Breast epithelium (tissue), 4 donors: ENCODE data around the gene FAM124A. TPM values are rescaled to one million over a fixed set of nuclear protein-coding genes. Genes with fewer than 3 reads are reported as not detected.

Experiments
- DNase-seq, 2 donors: peaks; one replicate each; pipeline ENCODE4 v3.0.0-alpha.2; 2019; ENCODE audit warnings: low spot score in 2 of 2
- H3K27ac ChIP-seq, 2 donors: fragments of 200-600 bp; sonication (generic) in 1 of 2; one replicate each; pipeline ENCODE4 v1.5.1; 2016 to 2019; ENCODE audit warnings: mild to moderate bottlenecking in 1 of 2
- H3K27me3 ChIP-seq, 2 donors: fragments of 200-600 bp; sonication (generic) in 1 of 2; one replicate each; pipeline versions ENCODE4 v1.5.1 to v1.6.0; 2017 to 2019; ENCODE audit warnings: control low read depth in 1 of 2, mild to moderate bottlenecking in 1 of 2
- H3K36me3 ChIP-seq: fragments of 200-600 bp; one replicate; pipeline ENCODE4 v1.5.1; 2019
- H3K4me1 ChIP-seq, 2 donors: fragments of 200-600 bp; sonication (generic); one replicate each; pipeline ENCODE4 v1.5.1; 2016 to 2019; ENCODE audit warnings: control low read depth in 1 of 2
- H3K4me3 ChIP-seq, 3 donors: fragments of 200-600 bp; sonication (generic); 1 replicate in 2 of 3; 2 replicates in 1 of 3; pipeline ENCODE4 v1.5.1; 2016 to 2019; ENCODE audit warnings: mild to moderate bottlenecking in 3 of 3, moderate library complexity in 2 of 3
- H3K9me3 ChIP-seq, 2 donors: fragments of 200-600 bp; sonication (generic) in 1 of 2; one replicate each; pipeline ENCODE4 v1.5.1; 2016 to 2019; ENCODE audit warnings: control low read depth in 1 of 2
- CTCF ChIP-seq, 3 donors: fragments of 450-650 bp; IDR thresholded peaks; one replicate each; pipeline ENCODE4 v1.5.1; 2016 to 2017; ENCODE audit warnings: antibody characterized with exemption in 3 of 3, mild to moderate bottlenecking in 3 of 3, moderate library complexity in 3 of 3
- POLR2A ChIP-seq: fragments of 450-650 bp; IDR thresholded peaks from one replicate; pipeline ENCODE4 v1.6.1; 2016; ENCODE audit warnings: antibody characterized with exemption, mild to moderate bottlenecking, moderate library complexity
- POLR2AphosphoS5 ChIP-seq, 3 donors: sonication (generic); formaldehyde crosslinking; IDR thresholded peaks; one replicate each; pipeline ENCODE4 v1.6.1; 2017; ENCODE audit warnings: antibody characterized with exemption in 3 of 3
- intact Hi-C: fragments of 100-400 bp; cut with DNase I; formaldehyde crosslinking; loops from one replicate; pipeline ENCODE4 v1.15.1; 2023; ENCODE audit warnings: low total_unique reads
- total RNA-seq, 3 donors: library from RNA; depleted of rRNA; stranded (reverse); fragments of >200 nt; gene quantifications; one replicate each; pipeline ENCODE4 v1.1.0, GENCODE V29; 2016

FAM124A gene
- total RNA-seq, 3 donors from 2014 or later: 2.2 to 7.9 (median 6.1) TPM

- DNase-seq: no peak
- intact Hi-C loops: no loop called here
- H3K27me3 ChIP-seq: no peaks in the 10 kb centered on the region
- no peak overlapping the region for H3K4me3 ChIP-seq
- no peaks in the 10 kb centered on the region for H3K9me3 ChIP-seq
- TF ChIP-seq POLR2A: no peak
- no peak for TF ChIP-seq POLR2AphosphoS5 (IDR thresholded peaks at IDR 0.05)
- TF ChIP-seq CTCF (IDR thresholded peaks at IDR 0.05): no peak
- H3K4me1 ChIP-seq: no peaks in the 10 kb centered on the region
- no peak overlapping the region for H3K27ac ChIP-seq
- H3K36me3 ChIP-seq: no peaks in the 10 kb centered on the region
These were observed 109.2 kb downstream of the FAM124A start for GRCh38 chr13:51331354-51331861.

GRCh38 chr13:51332566-51333361 is 110.6 kb downstream of the FAM124A start:
- H3K4me3 ChIP-seq: no peak overlapping the region
- H3K4me1 ChIP-seq: no peaks in the 10 kb centered on the region
- no peak for TF ChIP-seq CTCF (IDR thresholded peaks at IDR 0.05)
- no peak for TF ChIP-seq POLR2AphosphoS5 (IDR thresholded peaks at IDR 0.05)
- TF ChIP-seq POLR2A: no peak
- DNase-seq: no peak
- intact Hi-C loops: no loop called here
- H3K9me3 ChIP-seq: no peaks in the 10 kb centered on the region
- H3K36me3 ChIP-seq: no peaks in the 10 kb centered on the region
- no peaks in the 10 kb centered on the region for H3K27me3 ChIP-seq
- H3K27ac ChIP-seq: no peak overlapping the region

GRCh38 chr13:51333421-51333820 is 111.2 kb downstream of the FAM124A start:
- no peak for TF ChIP-seq POLR2A
- no peak for TF ChIP-seq POLR2AphosphoS5 (IDR thresholded peaks at IDR 0.05)
- no peak for TF ChIP-seq CTCF (IDR thresholded peaks at IDR 0.05)
- Histone ChIP-seq H3K4me1 (no peaks in the 10 kb centered on the region), H3K9me3 (no peaks in the 10 kb centered on the region), H3K36me3 (no peaks in the 10 kb centered on the region), H3K27me3 (no peaks in the 10 kb centered on the region), H3K27ac (no peak overlapping the region), H3K4me3 (no peak overlapping the region)
- no peak for DNase-seq
- intact Hi-C loops: no loop called here

GRCh38 chr13:51333826-51334225 is 111.6 kb downstream of the FAM124A start:
- Histone ChIP-seq H3K4me3 (no peak overlapping the region), H3K27me3 (no peaks in the 10 kb centered on the region), H3K9me3 (no peaks in the 10 kb centered on the region), H3K36me3 (no peaks in the 10 kb centered on the region), H3K4me1 (no peaks in the 10 kb centered on the region), H3K27ac (no peak overlapping the region)
- intact Hi-C loops: no loop called here
- DNase-seq: no peak
- no peak for TF ChIP-seq POLR2A
- no peak for TF ChIP-seq POLR2AphosphoS5 (IDR thresholded peaks at IDR 0.05)
- TF ChIP-seq CTCF (IDR thresholded peaks at IDR 0.05): no peak

Other genes with a start within 250 kb of the FAM124A start
- not detected for gene C13orf42, start 111.1 kb upstream of the FAM124A start, total RNA-seq
- under 1 TPM in 2 of 3 donors, not detected in 1; 0.16 to 0.73 TPM for gene SERPINE3, start 117.3 kb downstream of the FAM124A start, total RNA-seq
- 10 to 100 TPM; 31.2 to 76.7 (median 50.5) TPM for gene INTS6, start 230.6 kb downstream of the FAM124A start, total RNA-seq